Measurements from ENCODE around the gene CYLD.

Gene CYLD

DNA sequence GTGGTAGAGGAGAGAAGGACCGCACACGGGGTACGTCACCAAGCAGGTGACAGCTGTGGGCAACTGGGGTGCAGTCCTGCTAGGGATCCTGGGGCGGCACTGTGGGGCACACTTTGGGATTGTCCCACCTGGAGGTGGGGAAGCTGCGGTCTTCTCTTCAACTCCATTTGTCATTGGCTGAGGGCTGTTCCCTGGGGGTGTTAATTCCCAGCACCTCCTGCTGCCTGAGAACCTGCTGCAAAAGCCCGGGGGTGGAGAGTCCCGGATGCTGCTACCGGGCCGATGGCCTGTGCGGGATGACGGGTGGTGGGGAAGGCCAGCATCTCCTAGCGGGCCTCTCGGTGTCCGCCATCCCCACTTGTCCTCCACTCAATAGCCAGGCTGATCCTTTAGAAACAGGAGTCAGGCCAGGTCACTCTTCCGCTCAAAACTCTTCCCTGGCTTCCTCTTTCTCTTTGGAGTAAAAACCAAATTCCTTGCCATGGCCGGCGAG, 100.2 kb downstream of the CYLD start:
- DNase-seq (ENCODE audit: low read depth in 1 of 2, low spot score in 1 of 2) = no peak

- DNase-seq (ENCODE audit: low read depth in 1 of 2, low spot score in 1 of 2) = no peak
Observed at GRCh38 chr16:50842589-50842988, 100.7 kb downstream of the CYLD start.

DNA sequence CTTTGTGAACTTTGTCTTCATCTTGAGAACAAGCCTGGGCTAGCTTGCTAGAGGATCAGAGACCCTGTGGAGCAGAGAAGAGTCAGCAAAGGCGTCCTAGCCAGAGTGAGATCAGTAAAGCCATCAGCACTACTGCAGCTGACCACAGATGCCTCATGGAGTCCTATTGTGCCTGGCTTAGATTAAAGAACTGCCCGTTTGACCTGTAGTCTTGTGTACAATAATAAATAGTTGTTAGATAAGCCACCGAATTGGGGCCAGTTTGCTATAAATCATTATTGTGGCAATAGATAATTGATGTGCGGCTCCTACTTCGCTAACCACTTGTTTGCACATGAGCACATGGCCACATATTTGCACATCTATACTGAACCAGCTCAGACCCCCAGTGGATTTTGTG, 103.0 kb downstream of the CYLD start:
- no peak for DNase-seq (ENCODE audit: low read depth in 1 of 2, low spot score in 1 of 2)

DNA sequence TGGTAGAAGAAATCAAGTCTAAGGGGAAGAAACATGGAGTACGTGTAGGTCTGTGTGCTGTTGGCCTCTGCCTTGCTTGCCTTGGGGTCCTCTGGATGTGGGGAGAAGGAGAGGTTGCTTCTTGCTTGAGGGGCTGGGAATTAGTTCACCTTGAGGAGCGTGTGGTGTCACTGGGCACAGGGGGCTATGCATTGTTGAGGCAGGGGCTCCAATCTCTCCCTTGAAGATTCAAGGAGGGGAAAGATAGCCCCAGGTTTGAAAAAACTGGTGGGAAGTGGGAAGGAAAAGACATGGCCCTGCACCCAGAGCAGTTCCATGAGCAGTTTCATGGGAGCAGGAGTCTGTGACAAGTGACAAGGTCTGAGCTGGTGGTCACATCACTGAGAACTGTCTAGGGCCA, 103.4 kb downstream of the CYLD start:
- no peak for DNase-seq (ENCODE audit: low read depth in 1 of 2, low spot score in 1 of 2)

- DNase-seq (ENCODE audit: low read depth in 1 of 2, low spot score in 1 of 2) = no peak
Observed at GRCh38 chr16:50846511-50846910, 104.6 kb downstream of the CYLD start.

DNA sequence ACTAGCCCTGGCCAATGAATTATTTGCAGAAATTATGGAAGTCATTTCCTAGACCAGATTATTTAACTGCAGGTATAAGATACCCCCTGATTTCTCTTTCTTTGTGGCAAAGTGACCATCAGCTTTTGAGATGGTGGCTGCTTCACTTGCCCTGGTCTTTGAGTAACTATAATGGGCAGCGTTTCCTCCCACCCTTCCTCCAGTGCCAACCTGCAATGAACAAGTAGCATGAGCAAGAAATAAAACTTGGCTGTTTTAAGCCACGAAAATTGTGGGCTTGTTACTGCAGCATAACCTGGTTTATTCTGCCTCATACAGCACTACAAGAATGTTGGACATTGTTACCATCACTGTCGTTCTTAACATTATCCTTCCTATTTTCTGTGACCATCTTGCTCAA, 105.3 kb downstream of the CYLD start:
- no peak for DNase-seq (ENCODE audit: low read depth in 1 of 2, low spot score in 1 of 2)

GRCh38 chr16:50848755-50849514, 107.0 kb downstream of the CYLD start:
- no peak for DNase-seq (ENCODE audit: low read depth in 1 of 2, low spot score in 1 of 2)
